GM19372 (cell line): ENCODE data around the gene LCE1A.

Experiments
- ATAC-seq: cut with Tn5 transposase; IDR thresholded peaks from one replicate; pipeline ENCODE4 v1.9.1; 2021; ENCODE audit warnings: mild to moderate bottlenecking, low read depth, moderate library complexity; ENCODE audit not compliant: unreplicated experiment

The LCE1A gene, protein sequence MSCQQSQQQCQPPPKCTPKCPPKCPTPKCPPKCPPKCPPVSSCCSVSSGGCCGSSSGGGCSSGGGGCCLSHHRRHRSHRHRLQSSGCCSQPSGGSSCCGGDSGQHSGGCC

DNA sequence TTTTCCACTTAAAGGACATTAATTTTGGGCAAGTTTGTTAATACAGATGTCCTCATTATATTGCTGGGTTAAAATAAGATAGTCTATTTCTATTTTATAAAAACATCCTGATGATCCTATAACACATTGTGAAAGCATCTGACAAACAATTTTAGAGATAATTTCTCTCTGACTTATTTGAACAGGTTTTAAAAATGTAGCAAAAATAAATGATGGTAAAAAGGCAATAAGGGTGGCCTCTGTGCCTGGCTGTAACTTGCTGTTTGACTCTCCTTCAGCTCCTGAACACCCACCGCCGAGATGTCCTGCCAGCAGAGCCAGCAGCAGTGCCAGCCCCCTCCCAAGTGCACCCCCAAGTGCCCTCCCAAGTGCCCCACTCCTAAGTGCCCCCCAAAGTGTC lies at the start of gene LCE1A:
Gene LCE1A (plus strand): TSS at position 301 of the 400 bp plus-strand sequence. CDS start 0 bp downstream, at position 301.
- ATAC-seq: no peak

GRCh38 chr1:152777510-152778137 lies 49.6 kb upstream of the LCE1A start:
- no peak for ATAC-seq

GRCh38 chr1:152783095-152783494 lies 44.2 kb upstream of the LCE1A start:
- no peak for ATAC-seq

DNA sequence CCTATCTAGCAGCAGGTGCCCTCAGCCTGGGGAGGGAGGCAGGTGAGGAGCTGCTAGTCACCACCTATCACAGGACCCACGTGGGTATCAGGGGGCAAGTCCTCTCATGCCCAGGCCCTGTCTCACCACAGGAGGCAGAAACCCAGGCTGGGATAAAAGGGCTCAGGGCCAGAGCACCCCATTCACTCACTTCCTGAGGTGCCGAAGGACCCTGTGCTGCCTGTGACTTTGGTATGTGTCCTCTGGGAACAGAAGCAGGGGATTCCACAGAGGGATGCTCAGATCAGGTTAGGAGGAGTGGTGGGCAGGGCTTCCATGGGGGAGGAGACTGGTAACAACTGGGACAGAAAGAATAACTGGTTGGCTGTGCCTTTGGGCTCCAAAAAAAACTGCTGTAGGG lies 41.2 kb upstream of the LCE1A start, which contains the start of gene LCE1E:
Gene LCE1E (plus strand): TSS at position 181 of the 400 bp plus-strand sequence. CDS start 1,043 bp downstream, outside the sequence.
- ATAC-seq: no peak

DNA sequence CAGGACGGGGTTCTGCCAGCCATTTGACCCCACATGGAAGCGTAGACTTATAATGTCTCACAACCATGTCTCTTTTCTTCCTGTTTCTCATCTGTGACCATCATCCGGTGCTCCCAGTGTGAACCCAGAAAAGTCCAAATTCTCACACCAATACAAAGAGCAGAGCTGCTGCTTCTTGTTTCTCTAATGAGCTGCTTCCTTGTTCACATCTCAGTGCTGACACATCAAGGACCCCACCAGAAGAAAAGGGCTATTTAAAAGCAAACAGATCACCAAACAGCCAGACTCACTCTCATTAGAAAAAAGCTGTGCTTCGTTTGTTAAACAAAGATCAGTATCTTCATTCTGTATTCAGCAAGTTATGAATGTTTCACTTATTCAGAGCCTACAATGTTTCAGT lies 31.6 kb upstream of the LCE1A start:
- no peak for ATAC-seq

GRCh38 chr1:152796421-152796820 lies 30.9 kb upstream of the LCE1A start, which contains the start of gene LCE1D:
Gene LCE1D, plus strand, starts transcription at chr1:152796721. Its CDS starts 1,074 bp downstream, at chr1:152797795.
- ATAC-seq: no peak

GRCh38 chr1:152801333-152801732 lies 25.9 kb upstream of the LCE1A start:
- ATAC-seq: no peak

DNA sequence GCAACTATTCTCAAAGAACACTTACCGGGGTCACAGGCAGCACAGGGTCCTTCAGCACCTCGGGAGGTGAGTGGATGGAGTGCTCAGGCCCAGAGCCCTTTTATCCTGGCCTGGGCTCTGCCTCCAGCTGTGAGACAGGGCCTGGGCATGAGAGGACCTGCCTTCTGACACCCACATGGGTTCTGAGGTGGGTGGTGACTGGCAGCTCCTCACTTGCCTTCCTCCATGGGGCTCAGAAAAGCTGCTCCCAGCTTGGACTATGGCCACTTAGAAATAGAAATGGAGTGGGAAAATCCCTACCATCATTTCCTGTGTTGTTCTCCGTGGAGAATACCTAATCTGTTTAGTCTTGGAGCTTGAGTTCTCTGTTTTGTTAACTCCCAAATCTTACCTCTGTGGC lies 20.7 kb upstream of the LCE1A start, which contains the start of gene LCE1C:
Gene LCE1C (minus strand): TSS at position 76 of the 400 bp plus-strand sequence. CDS start 1,173 bp downstream, outside the sequence.
- no peak for ATAC-seq

- no peak for ATAC-seq
These were observed 16.2 kb upstream of the LCE1A start for GRCh38 chr1:152811050-152811449.

DNA sequence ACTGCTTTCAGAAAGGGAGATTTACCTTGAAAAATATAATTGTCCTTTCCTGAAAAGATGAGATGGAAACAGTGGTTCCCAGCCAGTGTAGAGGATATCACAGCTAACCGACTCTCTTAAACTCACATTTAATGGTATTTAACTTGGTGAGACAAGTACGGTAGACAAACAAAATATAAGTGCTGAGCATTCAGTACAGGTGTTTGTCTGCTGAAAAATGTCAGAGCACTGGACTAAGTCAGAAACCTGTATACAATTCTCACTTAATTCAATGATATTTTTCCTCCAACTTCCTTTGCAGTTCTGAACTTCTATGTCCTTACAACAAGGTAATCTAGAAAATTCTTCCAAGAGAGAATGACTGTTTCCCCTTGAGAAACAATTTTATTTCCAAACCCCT lies 15.6 kb upstream of the LCE1A start, which contains the start of gene LCE1B:
Gene LCE1B (plus strand): TSS at position 301 of the 400 bp plus-strand sequence. CDS start 476 bp downstream, outside the sequence.
- ATAC-seq: no peak

- ATAC-seq: no peak
These were observed 10.0 kb upstream of the LCE1A start for GRCh38 chr1:152817309-152817708.

- ATAC-seq: no peak
These were observed 4.0 kb upstream of the LCE1A start for GRCh38 chr1:152823294-152823693.

DNA sequence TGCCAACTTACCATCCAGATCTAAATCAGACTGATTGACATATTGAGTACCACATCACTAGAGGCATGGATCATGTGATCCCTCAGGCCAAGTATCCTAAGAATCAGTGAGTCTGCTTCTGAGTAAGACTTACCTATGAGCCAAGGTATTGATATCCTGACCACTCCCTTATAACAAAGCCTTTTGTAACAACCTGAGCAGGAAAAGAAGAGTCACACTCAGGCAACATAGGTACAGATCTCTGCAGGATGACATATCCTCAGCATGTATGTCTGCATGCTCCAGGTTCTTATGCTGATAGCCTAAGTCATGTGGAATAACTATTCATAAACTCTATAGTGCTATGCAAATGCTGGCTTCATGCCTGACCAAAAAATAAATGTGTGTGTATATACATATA lies 2.3 kb upstream of the LCE1A start:
- ATAC-seq: no peak

DNA sequence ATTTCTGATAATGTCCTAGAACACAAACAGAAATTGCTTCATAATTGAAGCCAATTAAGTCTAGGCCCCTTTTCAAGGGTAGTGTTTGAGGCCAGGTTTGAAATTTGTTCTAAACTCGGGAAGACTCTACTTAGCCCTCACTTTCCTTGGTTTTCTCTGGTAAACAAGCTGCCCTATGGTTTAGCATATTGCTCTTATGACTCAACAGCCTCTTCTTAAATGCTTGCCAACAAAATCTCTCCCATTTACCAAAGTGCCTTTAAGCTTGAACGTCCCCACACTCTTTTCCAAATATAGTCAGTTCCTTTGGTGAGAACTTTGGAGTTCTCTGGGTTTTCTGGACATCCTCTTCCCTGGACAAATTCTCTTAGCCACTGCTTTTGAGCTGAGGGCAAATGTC lies 9.6 kb downstream of the LCE1A start:
- ATAC-seq: no peak

GRCh38 chr1:152842556-152842955 lies 15.3 kb downstream of the LCE1A start, which contains the start of gene LCE6A:
Gene LCE6A, plus strand, starts transcription at chr1:152842856. Its CDS starts 665 bp downstream, at chr1:152843521.
- ATAC-seq: no peak

DNA sequence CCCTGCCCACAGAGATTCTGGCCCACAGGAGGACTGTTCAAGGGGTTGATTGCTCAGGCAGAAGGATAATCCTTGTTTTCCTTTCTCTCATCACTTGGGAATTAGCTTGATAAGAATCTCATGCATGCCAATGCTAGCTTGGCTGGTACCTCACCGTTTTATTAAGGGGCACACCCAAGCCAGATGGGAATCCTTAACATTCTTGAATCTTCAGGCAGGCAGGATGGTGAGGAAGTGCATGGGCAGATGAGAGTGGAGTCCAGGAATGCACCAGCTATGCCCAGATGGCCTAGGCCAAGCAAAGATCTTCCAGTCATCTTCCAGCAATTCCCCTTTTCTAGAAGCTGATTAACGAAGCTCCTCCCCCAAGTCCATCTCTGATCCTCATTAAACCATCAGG lies 28.4 kb downstream of the LCE1A start:
- no peak for ATAC-seq

DNA sequence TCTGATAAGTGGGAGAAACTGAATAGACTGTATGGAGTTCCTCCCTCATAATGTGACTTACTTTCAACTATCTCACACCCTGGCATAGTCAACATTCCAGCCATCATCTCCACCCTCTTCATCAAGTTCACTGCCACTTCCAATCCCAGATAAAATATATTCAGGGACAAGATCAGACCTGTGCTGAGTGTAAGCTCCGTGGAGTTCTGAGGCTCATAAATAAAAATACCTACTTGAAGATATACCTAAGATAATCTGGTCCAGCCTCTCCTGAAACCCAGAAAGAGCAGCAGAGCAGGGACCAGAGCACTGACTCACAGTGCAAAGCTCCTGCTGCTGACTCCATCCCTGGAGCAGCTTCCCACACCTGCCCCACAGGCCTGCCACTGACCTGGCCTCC lies 30.8 kb downstream of the LCE1A start:
- ATAC-seq: no peak

GRCh38 chr1:152859696-152860095 lies 32.4 kb downstream of the LCE1A start, which contains the start of gene LCE7A:
Gene LCE7A, plus strand, starts transcription at chr1:152859996. Its CDS starts 702 bp downstream, at chr1:152860698.
- ATAC-seq: no peak

- ATAC-seq: no peak
These were observed 32.9 kb downstream of the LCE1A start for GRCh38 chr1:152860129-152860528.

DNA sequence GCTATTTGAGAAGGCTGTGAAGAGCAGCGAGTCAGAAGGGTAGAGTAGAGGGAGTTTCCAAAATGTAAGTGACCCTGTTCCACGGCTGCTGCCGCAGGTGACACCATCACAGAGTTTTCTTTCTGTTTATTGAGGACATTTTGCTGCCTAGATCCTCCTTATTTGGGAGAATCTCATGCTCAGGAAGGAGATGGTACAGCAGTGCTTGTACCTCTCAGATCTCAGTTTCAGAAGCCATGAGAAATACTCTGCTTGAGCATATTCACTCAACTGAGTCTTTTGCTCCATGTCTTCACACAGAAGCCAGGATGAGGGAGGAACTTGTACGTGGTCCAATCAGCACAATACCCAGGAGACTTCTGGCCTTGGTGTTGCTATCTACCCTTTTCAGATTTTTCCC lies 34.1 kb downstream of the LCE1A start:
- ATAC-seq: no peak

GRCh38 chr1:152864443-152864842 lies 37.2 kb downstream of the LCE1A start:
- no peak for ATAC-seq

- ATAC-seq: no peak
These were observed 39.0 kb downstream of the LCE1A start for GRCh38 chr1:152866321-152866720.
